Bronchial epithelial cell (primary cell): Measurements from ENCODE around the gene WDR82. TPM values are rescaled to one million over a fixed set of nuclear protein-coding genes. Genes with fewer than 3 reads are reported as not detected.
A peak's percentile ranks its signal among the peaks of the same experiment; 100 is the strongest.

Source experiments
- DNase-seq: peaks from one replicate; pipeline ENCODE4 v3.0.0-alpha.2; 2010; ENCODE audit warnings: low read depth
- FAIRE-seq: peaks from 2 replicates; lab custom pipeline; 2011; peaks lifted over from hg19 to GRCh38; lab: Jason Lieb, UNC
- H3K27me3 ChIP-seq: 2 replicates; pipeline ENCODE4 v1.5.1; 2011; ENCODE audit warnings: low read length; ENCODE audit not compliant: control insufficient read depth, insufficient read depth
- H3K36me3 ChIP-seq: 2 replicates; pipeline ENCODE4 v1.5.1; 2011; ENCODE audit warnings: low read length; ENCODE audit not compliant: control insufficient read depth, insufficient read depth
- H3K4me3 ChIP-seq: 2 replicates; pipeline ENCODE4 v1.5.1; 2011; ENCODE audit warnings: mild to moderate bottlenecking, low read depth, low read length, control low read depth
- total RNA-seq: library from RNA; depleted of rRNA; stranded (reverse); fragments of >200 nt; gene quantifications from 2 replicates; pipeline ENCODE4 v1.2.1, GENCODE V29; 2014
- TF ChIP-seq, protein P1 (sequence below): IDR thresholded peaks from 2 replicates; pipeline ENCODE4 v1.5.1; 2011; ENCODE audit warnings: mild to moderate bottlenecking, moderate library complexity, low read length, control low read depth, inconsistent platforms; ENCODE audit not compliant: insufficient read depth, severe bottlenecking

The WDR82 gene
- total RNA-seq, 1 donor from 2014 or later = 61.3 TPM

DNA sequence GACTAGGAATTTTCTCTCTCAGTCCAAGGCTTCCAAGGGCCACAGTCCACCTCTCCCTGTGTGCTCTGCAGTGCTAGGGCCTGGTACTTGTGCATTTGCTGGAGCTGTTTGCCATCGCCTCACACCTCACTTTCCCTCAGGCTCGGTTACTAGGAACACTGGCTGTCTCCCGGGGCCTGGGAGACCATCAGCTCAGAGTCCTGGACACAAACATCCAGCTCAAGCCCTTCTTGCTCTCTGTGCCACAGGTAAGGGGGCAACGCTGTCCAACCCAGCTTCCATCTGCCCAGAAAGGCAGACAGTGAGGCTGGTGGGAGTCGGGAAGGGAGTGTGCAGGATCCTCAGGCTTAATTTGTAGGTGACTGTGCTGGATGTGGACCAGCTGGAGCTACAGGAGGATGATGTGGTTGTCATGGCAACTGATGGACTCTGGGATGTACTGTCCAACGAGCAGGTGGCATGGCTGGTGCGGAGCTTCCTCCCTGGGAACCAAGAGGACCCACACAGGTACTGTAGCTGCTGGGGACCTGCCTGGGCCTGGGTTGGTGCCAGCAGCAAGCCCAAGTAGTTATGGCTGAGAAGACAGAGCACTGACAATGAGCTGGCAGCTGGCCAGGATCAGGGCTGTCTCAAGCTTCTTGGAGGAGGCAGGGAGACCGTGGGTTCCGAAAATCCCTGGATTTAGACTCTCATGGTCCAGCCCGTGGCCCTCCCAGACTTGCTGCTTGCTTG is 29.5 kb downstream of the WDR82 start:
- TF ChIP-seq, protein P1, sequence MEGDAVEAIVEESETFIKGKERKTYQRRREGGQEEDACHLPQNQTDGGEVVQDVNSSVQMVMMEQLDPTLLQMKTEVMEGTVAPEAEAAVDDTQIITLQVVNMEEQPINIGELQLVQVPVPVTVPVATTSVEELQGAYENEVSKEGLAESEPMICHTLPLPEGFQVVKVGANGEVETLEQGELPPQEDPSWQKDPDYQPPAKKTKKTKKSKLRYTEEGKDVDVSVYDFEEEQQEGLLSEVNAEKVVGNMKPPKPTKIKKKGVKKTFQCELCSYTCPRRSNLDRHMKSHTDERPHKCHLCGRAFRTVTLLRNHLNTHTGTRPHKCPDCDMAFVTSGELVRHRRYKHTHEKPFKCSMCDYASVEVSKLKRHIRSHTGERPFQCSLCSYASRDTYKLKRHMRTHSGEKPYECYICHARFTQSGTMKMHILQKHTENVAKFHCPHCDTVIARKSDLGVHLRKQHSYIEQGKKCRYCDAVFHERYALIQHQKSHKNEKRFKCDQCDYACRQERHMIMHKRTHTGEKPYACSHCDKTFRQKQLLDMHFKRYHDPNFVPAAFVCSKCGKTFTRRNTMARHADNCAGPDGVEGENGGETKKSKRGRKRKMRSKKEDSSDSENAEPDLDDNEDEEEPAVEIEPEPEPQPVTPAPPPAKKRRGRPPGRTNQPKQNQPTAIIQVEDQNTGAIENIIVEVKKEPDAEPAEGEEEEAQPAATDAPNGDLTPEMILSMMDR = no peak
- no peak for DNase-seq
- no peak for FAIRE-seq
- Histone ChIP-seq H3K27me3 (no peaks in the 10 kb centered on the region), H3K36me3 (no peaks in the 10 kb centered on the region), H3K4me3 (no peak overlapping the region)

DNA sequence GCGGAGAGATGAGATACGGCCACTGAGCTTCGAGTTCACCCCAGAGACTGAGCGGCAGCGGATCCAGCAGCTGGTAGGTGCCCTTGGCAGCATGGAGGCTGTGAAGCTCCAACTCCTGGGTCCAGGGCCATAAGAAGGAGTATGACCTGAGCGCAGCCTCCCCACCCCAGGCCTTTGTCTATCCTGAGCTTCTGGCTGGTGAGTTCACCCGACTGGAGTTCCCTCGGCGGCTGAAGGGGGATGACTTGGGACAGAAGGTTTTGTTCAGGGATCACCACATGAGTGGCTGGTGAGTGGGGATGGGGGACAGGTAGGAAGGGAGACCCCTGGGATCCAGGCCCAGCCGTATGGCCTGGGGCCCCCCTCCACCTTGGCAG is 30.3 kb downstream of the WDR82 start:
- DNase-seq (no peak), FAIRE-seq (no peak)
- TF ChIP-seq, protein P1 = no peak
- Histone ChIP-seq H3K27me3 (no peaks in the 10 kb centered on the region), H3K4me3 (no peak overlapping the region), H3K36me3 (no peaks in the 10 kb centered on the region)

DNA sequence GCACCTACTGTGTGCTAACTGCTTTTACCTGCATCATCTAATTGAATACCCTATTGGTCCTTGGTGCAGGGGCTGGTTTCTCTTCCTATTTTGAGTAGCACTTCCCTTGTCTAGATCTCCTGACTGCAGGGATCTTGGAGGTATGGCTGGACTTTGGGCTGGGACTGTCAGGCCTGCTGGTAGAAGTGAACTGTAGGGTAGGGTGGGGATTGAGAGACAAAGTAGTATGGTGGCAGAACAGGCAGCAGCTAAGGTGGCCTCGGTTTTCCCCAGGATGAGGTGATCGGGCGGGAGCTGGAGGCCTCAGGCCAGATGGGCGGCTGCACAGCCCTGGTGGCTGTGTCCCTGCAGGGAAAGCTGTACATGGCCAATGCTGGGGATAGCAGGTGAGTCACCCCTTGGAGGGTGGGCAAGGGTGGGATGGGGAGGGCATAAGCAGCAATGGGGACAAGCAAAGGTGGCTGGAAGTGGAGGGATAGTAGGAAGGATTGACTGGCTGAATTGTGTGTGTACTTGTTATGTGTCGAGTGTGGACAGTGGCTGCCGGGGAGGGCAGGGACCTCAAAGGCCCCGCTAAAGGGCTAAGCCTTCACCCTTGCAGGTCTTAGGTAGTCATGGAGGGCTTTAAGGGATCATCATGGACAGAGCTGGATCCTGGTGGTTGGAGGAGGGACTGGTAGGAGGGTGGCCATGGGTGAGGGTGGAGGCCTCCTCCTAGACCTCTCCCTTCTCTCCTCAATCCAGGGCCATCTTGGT is 30.9 kb downstream of the WDR82 start:
- TF ChIP-seq, protein P1 = no peak
- FAIRE-seq (no peak), DNase-seq (no peak)
- Histone ChIP-seq H3K4me3 (no peak overlapping the region), H3K27me3 (no peaks in the 10 kb centered on the region), H3K36me3 (no peaks in the 10 kb centered on the region)

DNA sequence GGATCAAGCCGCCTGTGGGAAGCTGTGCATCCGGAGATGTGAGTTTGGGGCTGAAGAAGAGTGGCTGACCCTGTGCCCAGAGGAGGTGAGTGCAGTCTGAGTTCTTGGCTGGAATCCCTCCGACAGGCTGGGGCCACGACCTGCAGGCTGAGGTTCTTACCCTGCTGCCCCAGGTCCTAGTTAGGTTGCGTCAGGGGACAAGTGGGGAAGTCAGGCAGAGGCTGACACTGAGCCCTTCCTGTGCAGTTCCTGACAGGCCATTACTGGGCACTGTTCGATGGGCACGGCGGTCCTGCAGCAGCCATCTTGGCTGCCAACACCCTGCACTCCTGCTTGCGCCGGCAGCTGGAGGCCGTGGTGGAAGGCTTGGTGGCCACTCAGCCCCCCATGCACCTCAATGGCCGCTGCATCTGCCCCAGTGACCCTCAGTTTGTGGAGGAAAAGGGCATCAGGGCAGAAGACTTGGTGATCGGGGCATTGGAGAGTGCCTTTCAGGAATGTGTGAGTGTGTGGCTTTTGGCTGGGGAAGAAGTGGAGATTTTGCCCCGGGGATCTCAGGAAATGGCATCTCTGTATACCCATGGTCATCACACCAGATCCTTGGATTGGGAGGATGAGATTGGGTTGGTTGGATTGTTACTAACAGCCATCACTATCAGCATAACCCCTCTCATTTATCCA is 31.6 kb downstream of the WDR82 start:
- H3K36me3 ChIP-seq = no peaks in the 10 kb centered on the region
- H3K27me3 ChIP-seq = no peaks in the 10 kb centered on the region
- DNase-seq = no peak
- no peak overlapping the region for H3K4me3 ChIP-seq
- TF ChIP-seq, protein P1 = no peak
- FAIRE-seq = peak; percentile 13

DNA sequence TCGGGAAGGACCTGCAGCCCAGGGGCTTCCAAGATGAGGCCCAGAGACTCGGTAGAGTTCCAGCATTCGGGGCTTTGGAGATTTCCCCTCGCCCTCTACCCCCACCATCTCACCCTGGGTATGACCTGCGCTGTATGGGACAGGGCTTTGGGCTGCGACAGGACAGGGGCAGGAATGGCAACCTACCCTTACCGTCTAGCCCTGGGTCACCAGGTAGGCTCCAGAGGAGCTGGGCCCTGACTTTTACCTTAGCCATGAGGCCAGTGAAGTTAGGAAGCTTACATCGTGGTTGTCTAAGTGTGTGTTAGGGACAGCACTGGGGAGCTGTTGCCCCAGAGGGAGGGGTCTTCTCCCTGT is 32.2 kb downstream of the WDR82 start:
- TF ChIP-seq, protein P1 = no peak
- DNase-seq (no peak), FAIRE-seq (no peak)
- Histone ChIP-seq H3K36me3 (no peaks in the 10 kb centered on the region), H3K27me3 (no peaks in the 10 kb centered on the region), H3K4me3 (no peak overlapping the region)
